EL (cell line): ENCODE results near the gene RUFY3.
A peak's percentile ranks its signal among the peaks of the same experiment; 100 is the strongest.
"Not testable (repeated sequence)": the region's sequence is repeated elsewhere in the genome, so short reads cannot be mapped to it uniquely, and the experiment has no call there.

ENCODE experiments used
- DNase-seq: peaks from one replicate; pipeline ENCODE4 v3.0.0-alpha.2; 2016

The RUFY3 gene, protein sequence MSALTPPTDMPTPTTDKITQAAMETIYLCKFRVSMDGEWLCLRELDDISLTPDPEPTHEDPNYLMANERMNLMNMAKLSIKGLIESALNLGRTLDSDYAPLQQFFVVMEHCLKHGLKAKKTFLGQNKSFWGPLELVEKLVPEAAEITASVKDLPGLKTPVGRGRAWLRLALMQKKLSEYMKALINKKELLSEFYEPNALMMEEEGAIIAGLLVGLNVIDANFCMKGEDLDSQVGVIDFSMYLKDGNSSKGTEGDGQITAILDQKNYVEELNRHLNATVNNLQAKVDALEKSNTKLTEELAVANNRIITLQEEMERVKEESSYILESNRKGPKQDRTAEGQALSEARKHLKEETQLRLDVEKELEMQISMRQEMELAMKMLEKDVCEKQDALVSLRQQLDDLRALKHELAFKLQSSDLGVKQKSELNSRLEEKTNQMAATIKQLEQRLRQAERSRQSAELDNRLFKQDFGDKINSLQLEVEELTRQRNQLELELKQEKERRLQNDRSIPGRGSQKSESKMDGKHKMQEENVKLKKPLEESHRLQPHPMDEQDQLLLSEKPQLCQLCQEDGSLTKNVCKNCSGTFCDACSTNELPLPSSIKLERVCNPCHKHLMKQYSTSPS

DNA sequence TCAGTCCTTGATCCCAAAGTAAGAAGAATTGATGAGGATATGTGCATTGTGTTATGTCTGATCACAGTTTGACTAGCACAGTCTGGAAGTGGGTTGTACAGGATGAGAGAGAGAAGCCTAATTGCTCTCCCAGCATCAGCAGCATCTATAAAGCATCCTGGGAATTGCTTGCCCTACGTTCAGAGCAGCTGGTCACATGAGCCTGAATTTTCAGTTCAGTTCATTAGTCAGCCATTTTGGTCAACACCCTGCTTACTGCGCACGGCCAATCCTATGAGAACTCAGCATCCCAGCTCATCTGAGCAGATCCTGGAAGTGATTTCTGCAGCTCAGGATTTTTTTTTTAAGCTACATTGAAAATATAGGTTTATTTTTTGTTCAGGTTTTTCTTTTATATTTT, at the start of gene RUFY3:
Gene RUFY3, plus strand, starts transcription at position 218 of the 400 bp plus-strand sequence. CDS start 610 bp downstream, outside the sequence.
- DNase-seq: peak; percentile 87

DNA sequence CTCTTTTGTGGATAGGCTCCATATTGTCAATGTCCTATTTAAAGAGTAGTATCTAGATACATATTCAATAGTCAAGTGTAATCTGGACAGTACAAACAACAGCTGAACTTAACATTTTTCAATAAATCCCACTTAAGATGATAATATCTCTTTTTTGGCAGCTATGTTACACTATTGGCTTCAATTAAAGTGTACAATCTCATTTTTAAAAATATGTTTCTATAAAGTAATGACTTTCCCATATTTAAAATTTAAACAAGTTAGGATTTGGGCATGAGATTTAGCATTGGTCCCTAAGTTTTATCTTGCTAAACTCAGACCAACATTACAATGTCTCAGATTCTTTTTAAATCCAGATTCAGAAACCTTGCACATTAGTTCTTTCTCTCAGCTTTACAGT, 47.6 kb upstream of the RUFY3 start:
- no peak for DNase-seq

DNA sequence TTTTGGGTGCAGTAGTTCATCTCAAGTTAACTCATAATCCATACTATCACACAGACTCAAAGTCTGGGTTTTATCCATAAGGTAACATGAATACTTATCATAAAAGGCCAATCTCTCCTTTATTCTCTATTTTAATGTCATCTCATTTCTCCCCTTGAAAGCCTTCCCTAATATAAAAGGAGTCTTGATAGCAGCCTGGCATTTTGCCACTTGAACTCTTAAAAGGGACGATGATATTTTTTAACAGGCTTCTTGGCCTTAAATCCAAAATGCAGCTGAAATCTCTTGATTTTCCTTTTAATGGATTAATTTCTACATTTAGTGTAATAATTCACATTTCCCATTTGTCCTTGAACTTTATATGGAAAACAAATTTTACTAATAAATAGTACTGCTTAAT, 47.0 kb upstream of the RUFY3 start:
- DNase-seq: no peak

DNA sequence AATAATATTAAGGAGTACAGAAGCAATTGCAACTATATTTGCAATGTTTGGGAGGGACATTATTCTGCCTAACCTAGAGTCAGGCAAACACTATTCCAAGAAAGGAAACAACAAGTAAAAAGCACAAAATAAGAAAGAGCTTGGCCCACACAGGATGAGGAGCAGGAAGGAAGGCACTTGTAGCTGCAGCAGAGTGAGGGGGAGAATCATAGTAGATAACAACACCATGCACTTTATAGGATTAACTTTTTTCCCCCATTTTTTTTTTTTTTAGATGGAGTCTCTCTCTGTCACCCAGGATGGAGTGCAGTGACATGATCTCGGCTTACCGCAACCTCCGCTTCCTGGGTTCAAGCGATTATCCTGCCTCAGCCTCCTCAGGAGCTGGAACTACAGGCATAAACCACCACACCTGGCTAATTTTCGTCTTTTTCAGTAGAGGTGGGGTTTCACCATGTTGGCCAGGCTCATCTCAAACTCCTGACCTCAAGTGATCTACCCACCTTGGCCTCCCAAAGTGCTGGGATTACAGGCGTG, 45.1 kb upstream of the RUFY3 start:
- DNase-seq: no peak

DNA sequence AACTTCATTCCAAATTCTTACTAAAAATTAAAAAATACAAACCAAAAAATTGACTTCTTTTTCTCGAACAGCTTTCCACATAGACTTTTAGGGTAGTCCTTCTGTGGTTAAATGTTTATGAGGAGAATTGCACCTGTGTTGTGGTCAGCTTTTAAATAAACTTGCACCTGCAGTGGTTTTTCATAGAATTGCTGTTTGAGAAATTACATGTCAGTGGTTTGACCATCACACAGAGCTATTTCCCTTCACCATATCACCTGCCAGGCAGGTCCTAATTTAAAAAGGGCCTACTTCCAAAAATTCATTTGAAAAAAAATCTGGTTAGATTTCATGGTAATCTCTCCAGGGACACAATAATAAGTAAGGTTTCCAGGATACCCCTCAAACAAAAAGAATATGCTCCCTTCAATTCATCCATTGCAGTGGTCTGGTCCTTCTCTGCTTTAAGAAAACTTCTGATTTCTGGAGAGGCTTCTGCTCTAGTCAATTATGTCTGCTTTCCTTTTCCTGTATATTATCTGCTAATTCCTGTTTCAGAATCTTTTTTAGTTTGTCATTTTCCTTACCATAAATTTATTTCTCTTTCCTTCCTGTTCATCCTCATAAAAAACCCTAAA, 43.3 kb upstream of the RUFY3 start:
- DNase-seq: no peak

DNA sequence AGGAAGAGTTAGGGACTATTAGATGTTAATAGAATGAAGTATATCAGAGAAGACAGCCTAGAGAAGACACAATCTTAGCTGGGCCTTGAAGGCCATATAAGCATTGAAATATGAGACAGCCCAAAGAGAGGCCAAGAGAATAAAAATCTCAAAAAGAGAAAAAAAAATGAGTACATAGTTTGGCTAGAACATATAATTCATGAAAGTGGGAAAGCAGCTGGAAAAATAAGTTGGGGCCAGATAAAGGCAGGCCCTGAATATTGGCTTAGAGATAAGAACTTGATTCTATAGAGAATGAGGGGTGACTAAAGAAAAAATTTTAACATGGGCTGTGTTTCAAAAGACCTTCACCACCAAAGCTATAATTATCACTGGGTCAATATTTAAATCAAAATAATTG, 40.8 kb upstream of the RUFY3 start:
- DNase-seq: no peak

GRCh38 chr4:70681704-70682103, 40.1 kb upstream of the RUFY3 start:
- DNase-seq: no peak

DNA sequence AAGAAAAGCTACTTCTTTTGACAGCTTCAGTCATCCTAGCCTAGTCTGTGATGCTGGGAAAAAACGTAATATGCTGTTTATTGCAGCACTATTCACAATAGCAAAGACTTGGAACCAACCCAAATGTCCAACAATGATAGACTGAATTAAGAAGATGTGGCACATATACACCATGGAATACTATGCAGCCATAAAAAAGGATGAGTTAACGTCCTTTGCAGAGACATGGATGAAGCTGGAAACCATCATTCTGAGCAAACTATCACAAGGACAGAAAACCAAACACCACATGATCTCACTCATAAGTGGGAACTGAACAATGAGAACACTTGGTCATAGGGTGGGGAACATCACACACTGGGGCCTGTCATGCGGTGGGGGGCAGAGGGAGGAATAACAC, 39.6 kb upstream of the RUFY3 start:
- not testable (repeated sequence) for DNase-seq

GRCh38 chr4:70687392-70687791, 34.4 kb upstream of the RUFY3 start:
- no peak for DNase-seq

DNA sequence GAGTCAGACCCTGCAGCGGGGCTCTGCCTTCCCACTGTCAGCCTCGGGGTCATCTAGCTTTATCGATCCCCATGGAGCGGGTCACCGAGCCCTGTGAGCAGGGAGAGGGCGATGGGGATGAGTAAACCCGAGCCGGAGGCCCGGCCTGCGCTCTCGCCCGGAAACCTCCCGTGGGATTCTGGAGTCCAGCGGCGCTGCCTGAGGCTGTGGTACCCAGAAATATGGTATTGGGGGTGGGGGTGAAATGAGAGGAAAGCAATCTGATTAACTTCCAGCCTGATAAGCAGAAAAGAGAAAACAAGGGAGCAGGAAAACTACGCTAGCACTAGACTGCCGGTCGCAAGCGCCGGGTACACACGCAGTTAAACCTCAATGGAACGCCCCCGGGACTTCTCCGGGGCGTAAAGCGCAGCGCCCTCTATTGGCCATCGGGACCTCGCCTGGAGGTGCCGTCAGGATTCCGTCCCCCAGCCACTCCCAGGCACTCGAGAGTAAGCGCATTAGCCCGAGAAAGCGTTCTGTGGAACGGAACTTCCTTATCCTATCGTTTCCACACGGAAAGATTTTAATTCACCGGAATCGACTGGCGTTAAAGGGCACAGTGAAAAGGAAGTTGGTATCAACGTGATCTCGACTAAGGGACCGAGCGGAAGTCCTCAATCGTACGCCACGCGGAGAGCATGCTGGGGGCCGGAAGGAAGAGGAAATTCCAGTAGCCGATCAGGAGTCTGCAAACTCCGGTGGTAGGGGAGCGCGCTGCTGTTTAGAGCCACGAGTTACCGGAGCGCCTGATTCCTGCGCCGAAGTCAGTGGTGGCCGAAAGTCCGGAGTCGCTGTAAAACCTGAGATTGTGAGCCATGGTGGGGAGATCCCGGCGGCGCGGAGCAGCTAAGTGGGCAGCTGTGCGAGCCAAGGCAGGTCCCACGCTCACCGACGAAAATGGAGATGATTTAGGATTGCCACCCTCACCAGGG, 33.7 kb upstream of the RUFY3 start, which contains the start of gene UTP3:
Gene UTP3, plus strand, starts transcription at position 712 of the 974 bp plus-strand sequence. Its CDS starts 146 bp downstream, at position 858.
- peak; percentile 99 for DNase-seq

DNA sequence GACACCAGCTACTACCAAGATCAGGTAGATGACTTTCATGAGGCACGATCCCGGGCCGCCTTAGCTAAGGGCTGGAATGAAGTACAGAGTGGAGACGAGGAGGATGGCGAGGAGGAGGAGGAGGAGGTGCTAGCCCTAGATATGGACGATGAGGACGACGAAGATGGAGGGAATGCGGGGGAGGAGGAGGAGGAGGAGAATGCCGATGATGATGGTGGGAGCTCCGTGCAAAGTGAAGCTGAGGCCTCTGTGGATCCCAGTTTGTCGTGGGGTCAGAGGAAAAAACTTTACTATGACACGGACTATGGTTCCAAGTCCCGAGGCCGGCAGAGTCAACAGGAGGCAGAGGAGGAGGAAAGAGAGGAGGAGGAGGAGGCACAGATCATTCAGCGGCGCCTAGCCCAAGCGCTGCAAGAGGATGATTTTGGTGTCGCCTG, 33.0 kb upstream of the RUFY3 start:
- peak; percentile 15 for DNase-seq

- DNase-seq: no peak
These were observed 30.1 kb upstream of the RUFY3 start for GRCh38 chr4:70691661-70692060.

GRCh38 chr4:70694633-70695032, 27.1 kb upstream of the RUFY3 start:
- DNase-seq: not testable (repeated sequence)

GRCh38 chr4:70698435-70698834, 23.3 kb upstream of the RUFY3 start:
- not testable (repeated sequence) for DNase-seq

DNA sequence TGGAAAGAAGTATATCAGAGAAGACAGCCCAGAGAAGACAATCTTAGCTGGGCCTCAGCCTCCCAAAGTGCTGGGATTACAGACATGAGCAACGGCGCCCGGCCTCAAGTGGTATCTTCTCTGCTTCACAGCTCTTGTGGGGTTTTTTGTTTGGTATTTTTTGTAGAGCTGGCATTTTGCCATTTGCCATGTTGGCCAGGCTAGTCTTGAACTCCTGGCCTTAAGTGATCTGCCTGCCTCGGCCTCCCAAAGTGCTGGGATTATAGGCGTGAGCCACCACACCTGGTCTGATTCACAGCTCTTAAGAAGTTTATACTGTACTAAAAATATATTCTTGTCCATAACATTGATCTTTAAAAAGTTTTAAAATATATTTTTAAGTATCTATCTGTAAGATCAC, 21.1 kb upstream of the RUFY3 start:
- DNase-seq: no peak

GRCh38 chr4:70701271-70701670, 20.5 kb upstream of the RUFY3 start:
- DNase-seq: no peak

- DNase-seq: not testable (repeated sequence)
These were observed 19.2 kb upstream of the RUFY3 start for GRCh38 chr4:70702592-70702991.

GRCh38 chr4:70703619-70704214, 18.0 kb upstream of the RUFY3 start:
- DNase-seq: peak; percentile 51

- DNase-seq: peak; percentile 77
These were observed 17.4 kb upstream of the RUFY3 start for GRCh38 chr4:70704215-70704930.

DNA sequence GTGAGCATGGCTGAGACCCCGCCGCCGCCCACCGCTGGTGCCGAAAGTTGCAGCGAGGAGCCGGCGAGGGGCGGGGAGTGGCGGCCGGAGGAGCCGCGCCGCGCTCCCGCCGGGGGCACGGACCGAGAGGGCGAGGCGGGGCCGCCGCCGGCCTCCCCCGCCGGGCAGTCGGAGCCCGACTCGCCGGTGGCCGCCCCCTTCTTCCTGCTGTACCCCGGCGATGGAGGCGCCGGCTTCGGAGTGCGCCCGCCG, 16.9 kb upstream of the RUFY3 start:
- no peak for DNase-seq
